HG03175 (cell line): ENCODE results near the gene IL27RA.
"Not testable (repeated sequence)": the region's sequence is repeated elsewhere in the genome, so short reads cannot be mapped to it uniquely, and the experiment has no call there.

Experiments used
- ATAC-seq: cut with Tn5 transposase; IDR thresholded peaks from one replicate; pipeline ENCODE4 v1.9.1; 2021; ENCODE audit warnings: mild to moderate bottlenecking, moderate library complexity; ENCODE audit not compliant: unreplicated experiment

The IL27RA gene

DNA sequence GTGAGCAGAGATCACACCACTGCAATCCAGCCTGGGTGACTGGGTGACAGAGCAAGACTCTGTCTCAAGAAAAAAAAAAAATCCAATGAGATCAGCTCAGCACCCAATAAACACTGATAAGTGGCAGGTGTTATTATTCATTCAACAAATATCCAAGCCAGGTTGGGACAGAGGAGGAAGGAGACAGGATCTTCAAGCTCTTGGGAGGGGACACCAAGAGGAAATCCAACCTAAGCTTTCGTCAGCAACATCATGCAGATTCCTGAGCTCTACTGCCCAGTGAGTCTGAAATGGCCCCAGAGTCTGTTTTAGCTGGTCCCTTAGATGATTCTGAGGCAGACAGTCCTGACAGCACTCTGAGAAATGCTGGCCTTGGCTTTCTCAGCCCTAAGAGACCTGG lies 33.1 kb upstream of the IL27RA start:
- ATAC-seq, result no peak

GRCh38 chr19:13999085-13999484 lies 32.5 kb upstream of the IL27RA start:
- no peak for ATAC-seq

DNA sequence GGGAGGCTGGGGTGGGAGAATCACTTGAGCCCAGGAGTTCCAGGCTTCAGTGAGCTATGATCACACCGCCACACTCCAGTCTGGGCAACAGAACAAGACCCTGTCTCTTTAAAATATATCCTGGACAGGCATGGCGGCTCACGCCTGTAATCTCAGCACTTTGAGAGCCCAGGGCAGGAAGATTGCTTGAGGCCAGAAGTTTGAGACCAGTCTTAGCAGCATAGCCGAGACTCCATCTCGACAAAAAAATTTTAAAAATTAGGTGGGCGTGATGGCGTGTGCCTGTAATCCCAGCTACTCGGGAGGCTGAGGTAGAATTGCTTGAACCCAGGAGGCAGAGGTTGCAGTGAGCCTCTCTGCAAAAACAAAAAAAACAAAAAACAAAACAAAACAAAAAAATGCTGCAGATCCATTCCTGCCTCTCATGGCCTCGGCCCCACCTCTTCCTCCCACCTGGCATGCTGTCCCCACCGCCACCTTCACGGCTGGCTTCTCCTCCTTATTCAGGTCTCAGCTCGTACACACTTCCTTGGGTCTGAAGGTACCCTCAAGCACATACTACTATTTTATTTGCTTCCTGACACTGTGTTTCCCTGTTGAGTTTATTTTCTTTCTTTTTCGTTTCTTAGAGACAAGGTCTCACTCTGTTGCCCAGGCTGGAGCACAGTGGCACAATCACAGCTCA lies 30.7 kb upstream of the IL27RA start:
- ATAC-seq, result no peak

- no peak for ATAC-seq
Observed at GRCh38 chr19:14002571-14003250, 28.9 kb upstream of the IL27RA start.

DNA sequence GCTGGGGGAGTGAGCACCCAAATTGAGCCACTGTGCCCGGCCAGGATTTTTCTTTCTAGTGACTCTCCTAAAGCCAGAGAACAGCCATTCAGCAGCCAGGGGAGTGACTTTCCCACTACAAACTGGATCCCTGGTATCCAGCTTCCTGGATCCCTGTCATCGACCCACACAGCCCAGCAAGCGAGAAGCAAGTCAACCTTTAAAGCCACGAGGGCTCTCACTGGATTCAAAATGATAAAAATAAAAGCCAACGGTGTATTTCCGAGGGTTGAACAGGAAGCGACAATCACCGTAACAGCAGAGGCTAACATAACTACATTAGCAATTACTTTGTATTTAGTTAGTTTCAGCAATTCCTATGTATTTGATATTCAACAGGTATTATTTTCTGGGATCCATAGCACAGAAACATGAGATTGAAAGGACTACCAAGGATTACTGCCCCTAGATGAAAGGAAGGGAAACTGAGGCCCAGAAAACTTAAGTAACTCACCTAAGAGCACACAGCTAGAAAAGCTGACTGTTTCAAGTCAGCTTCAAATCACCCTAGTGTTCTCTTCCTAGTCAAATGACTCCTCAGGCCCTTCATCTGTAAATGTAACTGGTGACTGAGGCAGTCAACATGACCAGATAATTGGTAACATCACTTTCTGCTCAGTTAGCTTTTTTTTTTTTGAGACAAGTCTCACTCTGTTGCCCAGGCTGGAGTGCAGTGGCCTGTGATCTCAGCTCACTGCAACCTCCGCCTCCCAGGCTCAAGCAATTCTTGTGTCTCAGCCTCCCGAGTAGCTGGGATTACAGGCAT lies 28.1 kb upstream of the IL27RA start:
- no peak for ATAC-seq

- ATAC-seq, result no peak
Observed at GRCh38 chr19:14004619-14005348, 26.8 kb upstream of the IL27RA start.

DNA sequence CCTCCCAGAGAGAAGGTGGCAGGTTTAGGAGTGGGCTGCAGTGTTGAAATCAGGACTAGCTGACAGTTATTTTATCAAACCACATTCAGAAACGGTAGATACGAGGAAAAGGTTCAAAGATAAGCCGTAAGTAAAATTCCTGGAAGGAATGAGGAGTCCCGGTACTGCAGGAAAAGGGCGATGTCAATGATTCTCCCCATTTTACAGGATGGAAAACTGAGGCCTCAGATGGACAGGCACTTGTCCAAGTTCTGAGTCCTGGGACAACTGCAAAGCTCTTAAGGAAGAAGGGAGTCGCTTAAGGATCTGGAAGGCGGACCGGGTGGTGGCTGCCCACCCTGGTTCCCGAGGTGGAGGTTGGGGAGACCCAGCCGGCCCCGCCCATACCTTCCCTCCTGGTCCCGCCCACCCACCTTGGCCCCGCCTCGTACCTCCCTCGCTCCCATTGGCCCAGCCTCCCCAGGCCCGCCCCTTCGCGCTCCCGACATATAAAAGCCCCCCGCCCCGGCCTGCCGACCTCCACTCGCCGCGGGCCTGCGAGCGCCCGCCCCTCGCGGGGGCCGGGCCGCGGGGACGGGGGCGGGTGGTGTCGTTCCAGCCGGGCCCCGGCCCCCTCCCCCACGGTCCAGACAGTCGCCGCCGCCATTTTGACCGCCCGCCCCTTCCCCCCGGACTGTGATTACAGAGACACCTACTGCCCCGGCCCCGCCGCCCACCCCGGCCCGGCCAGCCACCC lies 26.0 kb upstream of the IL27RA start:
- ATAC-seq, result peak; percentile 16

DNA sequence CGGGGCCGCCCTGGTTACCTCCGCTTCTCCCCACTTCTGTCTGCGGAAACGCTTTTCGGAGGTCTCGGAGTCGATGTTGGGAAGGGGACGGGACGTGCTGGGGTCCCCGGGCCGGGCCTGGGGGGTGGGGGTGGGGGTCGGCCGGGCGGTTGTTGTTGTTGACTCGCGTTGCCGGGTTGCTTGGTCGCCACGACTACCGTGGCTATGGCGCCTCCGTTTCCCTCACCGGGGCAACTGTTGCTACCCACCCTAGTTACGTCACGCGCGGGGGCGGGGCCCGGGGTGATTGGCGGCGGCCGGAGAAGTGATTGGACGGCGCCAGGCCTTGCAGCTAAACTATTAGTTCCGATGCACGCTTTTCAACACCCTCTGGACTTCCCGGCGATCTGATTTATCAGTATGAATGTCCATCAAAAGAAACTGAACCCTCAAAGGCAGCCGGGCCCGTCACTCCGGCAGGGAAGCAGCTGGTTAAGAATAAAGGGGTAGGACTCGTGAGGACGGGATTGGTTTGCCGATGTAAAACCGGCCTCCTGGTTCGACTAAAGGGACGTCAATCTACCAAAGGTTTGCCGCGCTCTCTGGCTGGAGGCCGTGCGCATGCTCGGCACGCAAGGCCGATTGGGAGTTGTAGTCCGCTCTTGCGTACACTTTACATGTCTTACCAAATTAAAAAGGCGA lies 25.3 kb upstream of the IL27RA start, which contains the start of gene RFX1:
Gene RFX1 (minus strand): TSS at position 236 of the 681 bp plus-strand sequence. CDS start 12,477 bp downstream, outside the sequence.
- peak; percentile 76 for ATAC-seq

DNA sequence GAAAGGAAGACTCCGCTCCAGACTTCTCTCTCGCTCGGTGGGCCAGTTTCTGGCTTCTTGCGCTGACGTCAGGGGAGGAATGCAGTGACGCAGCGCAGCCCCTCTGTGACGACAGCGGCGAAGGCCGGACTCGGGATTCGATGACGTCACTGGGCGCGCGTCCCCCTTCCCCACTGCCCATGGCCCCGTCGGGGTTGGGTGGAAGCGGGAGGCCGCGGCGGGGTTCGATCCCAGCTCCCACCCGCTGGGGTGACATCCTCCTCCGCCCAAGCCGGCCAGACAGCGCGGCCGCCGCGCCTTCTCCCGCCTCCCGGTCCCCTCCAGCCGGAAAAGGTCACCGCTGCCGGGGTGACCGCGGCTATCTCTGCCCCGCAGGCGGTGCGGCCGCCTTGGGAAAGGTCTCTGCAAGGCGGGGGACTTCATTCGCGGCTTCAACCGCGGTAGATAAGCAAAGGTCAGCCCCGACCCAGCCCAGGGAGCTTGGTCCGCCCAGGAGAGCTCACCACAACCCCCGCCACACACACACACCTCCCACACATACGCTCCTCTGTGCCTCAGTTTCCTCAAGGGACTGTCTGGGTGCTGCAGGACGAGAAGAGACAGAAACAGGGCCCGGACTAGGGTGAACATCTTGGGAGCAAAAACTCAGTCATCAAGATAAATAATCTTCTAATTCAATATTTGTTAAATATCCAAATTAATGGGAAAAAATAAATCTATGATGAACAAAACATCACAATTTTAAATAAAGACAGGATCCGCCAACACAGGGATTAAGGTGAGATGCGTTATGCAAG lies 24.6 kb upstream of the IL27RA start:
- ATAC-seq, result peak; percentile 30

DNA sequence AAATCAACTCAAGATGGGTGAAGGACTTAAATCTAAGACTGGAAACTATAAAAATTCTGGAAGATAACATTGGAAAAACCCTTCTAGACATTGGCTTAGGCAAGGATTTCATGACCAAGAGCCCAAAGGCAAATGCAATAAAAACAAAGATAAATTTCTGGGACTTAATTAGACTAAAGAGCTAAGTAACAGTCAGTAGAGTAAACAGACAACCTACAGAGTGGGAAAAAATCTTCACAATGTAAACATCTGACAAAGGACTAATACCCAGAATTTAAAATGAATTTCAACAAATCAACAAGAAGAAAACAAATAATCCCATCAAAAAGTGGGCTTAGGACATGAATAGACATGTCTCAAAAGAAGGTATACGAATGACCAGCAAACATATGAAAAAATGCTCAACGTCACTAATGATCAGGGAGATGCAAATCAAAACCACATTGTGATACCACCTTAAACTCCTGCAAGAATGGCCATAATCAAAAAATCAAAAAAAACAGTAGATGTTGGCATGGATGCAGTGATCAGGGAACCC lies 19.1 kb upstream of the IL27RA start:
- no peak for ATAC-seq

GRCh38 chr19:14015524-14016035 lies 16.0 kb upstream of the IL27RA start:
- ATAC-seq, result peak; percentile 87

- no peak for ATAC-seq
Observed at GRCh38 chr19:14019100-14019499, 12.5 kb upstream of the IL27RA start.

DNA sequence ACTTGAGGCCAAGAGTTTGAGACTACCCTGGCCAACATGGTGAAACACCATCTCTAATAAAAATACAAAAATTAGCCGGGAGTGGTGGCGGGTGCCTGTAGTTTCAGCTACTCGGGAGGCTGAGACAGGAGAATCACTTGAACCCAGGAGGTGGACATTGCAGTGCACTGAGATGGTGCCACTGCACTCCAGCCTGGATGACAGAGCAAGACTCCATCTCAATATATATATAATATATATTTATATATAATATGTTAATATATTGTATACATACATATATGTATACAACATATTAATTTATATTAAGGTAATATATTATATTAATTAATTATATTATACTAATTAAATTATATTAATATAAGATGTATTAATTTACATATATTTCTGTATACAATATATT lies 11.8 kb upstream of the IL27RA start:
- not testable (repeated sequence) for ATAC-seq

GRCh38 chr19:14021474-14021873 lies 10.1 kb upstream of the IL27RA start:
- no peak for ATAC-seq

DNA sequence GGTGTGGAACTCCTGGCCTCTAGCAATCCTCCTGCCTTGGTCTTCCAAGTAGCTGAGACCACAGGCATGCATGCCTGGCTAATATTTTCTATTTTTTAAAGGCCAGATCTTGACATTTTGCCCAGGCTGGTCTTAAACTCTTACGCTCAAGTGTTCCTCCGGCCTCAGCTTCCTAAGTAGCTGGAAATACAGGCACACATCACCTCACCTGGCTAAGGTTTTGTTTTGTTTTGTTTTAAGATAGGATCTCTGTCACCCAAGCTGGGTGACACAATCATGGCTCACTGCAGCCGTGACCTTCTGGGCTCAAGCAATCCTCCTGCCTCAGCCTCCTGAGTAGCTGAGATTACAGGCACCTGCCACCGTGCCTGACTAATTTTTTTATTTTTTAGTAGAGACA lies 9.1 kb upstream of the IL27RA start:
- no peak for ATAC-seq

DNA sequence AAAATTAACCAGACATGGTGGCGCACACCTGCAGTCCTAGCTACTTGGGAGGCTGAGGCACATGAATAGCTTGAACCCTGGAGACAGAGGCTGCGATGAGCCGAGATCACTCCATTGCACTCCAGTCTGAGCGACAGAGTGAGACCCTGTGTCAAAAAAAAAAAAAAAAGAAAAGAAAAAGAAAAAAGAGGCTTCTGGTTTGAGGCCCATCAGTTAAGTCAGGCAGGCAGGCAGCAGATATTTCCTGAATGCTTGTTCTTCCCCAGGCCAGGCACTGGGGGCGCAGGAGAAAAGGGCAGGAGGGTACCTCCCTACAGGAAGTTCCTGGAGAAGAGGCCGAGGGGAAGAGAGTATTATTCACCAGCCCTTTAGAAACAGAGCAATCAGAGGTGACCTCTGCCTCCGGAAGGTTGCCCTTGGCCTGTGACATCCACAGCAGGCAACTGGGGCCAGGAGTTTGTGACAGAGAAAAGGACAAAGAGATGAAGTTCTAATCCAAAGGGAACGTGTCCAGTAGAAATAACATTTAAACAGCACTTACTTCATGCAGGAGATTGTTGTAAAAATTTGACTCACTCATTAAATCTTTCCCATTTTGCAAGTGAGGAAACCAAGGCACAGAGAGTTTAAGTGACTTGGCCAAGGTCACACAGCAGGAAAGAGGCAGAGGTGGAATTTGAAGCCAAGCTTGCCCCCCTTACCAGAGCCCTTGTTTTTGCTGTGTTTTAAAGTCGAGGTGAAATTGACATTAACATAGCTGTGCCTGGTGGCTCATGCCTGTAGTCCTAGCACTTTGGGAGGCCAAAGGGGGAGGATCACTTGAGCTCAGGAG lies 7.9 kb upstream of the IL27RA start:
- ATAC-seq, result no peak

DNA sequence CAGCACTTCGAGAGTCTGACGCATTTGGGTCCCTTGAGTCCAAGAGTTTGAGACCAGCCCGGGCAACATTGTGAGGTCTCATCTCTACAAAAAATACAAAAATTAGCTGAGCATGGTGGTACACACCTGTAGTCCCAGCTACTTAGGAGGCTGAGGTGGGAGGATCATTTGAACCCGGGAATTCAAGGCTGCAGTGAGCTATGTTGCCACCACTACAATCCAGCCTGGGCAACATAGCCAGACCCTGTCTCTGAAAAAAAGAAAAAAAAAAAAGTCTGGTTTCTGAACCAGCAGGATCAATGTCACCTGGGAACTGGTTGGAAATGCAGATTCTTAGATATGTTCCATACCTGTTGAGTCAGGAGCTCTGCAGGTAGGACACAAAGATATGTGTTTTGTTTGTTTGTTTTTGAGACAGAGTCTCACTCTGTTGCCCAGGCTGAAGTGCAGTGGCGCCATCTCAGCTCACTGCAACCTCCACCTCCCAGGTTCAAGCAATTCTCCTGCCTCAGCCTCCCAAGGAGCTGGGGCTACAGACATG lies 4.8 kb upstream of the IL27RA start:
- ATAC-seq, result not testable (repeated sequence)
